GM21786 (cell line): ENCODE data around the gene TBC1D14.
A peak's percentile ranks its signal among the peaks of the same experiment; 100 is the strongest.

Experiments
- ATAC-seq: cut with Tn5 transposase; IDR thresholded peaks from one replicate; pipeline ENCODE4 v1.9.1; 2021; ENCODE audit not compliant: unreplicated experiment

Gene TBC1D14

DNA sequence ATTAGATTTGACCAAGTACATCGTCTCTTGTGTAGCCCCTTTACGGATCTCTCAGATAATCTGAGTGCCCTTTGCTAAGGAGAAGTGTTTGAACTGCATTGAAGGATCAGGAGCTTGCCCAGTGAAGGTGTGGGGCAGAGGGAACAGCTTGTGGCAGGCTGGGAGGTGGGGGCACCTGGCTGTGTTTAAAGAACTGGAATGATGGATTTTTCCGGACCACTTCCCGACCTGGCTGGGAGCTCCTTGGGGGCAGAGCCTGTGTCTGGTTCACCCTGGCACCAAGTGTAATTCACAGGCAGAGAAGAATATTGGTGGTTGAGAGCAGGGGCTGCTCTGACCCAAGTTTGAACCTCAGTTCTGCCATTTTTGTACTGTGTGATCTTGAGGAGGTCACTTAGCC is 18.5 kb downstream of the TBC1D14 start:
- no peak for ATAC-seq

DNA sequence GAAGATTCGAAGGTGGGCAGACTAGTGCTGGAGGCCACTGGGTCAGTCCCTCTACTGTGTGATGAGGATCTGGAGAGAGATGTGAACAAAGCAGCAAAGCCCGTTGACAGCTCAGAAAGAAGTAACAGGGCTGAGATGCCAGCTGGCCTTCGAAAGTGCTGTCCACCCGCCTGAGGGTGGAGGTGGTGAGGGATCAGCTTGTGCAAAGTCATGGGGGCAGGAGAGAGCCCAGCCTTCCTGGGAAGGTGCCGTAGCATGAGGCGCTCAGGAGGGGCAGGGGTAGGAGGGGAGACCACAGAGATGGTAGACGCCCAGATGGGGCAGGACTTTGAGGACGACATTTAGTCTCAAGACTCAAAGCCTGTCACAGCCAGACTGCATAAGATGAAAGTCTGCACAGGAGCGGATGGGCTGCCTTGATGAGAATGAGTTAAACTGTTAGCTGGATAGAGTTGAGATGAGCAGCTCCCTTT is 19.7 kb downstream of the TBC1D14 start:
- ATAC-seq, result no peak

DNA sequence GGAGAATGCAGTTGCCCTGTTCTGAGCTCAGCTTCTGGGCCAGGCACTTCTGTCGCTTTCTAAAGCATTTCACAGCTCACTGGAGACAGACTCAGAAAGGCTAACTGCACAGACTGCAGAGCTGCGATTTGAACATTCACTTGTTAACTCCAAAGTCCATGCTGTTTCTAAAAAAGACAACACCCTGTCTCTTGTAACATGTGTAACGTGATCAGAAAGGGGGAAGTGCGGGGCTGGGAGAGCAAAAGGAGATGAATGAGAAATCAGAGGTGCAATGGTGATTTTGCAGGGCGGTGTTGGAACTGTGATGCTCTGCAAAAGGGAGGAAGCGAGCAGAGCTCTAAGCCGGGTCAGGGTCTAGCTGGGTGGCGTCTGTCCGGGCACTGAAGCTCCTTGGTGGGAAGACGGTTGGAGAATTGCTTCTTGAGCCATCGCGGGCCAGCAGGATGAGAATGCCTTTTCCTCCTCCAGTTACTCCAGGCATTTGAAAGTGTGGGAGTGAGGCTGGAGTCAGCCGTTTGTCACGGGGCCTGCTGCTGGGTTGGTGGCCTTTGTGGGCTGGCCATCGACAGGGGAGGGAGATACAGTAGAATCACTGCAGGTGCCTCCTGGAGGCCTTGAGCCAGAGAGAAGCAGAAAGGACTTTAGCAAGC is 20.3 kb downstream of the TBC1D14 start:
- ATAC-seq, result no peak

DNA sequence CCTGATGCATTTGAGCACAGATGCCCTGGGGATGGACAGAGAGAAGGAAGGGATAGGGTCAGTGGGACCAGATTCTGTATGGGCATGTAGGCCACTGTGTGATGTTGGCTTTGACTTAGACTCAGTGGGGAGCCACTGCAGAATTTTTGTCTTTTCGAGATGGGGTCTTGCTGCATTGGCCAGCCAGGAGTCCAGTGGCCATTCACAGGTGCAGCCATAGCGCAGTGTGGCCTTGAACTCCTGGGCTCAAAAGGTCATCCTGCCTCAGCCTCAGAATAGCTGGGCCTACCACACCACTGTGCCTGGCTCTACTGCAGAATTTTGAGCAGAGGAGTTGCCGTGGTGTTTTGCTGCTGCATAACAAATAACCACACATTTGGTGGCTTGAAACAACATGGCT is 22.8 kb downstream of the TBC1D14 start:
- ATAC-seq, result no peak

DNA sequence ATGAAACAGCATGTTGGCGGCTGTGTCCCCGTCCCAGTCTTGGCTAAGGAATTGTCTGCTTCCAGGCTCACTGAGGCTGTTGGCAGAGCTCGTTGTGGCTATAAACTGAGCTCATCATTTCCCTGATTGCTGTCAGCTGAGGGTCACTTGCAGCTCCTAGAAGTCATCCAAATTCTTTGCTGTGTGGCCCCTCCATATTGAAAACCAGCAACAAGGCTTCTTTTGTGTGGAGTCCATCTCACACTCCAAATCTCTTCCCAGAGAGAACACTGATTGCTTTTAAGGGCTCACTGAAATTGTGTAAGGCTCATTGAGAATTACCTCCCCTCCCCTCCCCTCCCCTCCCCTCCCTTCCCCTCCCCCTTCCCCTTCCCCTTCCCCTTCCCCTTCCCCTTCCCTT is 23.3 kb downstream of the TBC1D14 start:
- no peak for ATAC-seq

DNA sequence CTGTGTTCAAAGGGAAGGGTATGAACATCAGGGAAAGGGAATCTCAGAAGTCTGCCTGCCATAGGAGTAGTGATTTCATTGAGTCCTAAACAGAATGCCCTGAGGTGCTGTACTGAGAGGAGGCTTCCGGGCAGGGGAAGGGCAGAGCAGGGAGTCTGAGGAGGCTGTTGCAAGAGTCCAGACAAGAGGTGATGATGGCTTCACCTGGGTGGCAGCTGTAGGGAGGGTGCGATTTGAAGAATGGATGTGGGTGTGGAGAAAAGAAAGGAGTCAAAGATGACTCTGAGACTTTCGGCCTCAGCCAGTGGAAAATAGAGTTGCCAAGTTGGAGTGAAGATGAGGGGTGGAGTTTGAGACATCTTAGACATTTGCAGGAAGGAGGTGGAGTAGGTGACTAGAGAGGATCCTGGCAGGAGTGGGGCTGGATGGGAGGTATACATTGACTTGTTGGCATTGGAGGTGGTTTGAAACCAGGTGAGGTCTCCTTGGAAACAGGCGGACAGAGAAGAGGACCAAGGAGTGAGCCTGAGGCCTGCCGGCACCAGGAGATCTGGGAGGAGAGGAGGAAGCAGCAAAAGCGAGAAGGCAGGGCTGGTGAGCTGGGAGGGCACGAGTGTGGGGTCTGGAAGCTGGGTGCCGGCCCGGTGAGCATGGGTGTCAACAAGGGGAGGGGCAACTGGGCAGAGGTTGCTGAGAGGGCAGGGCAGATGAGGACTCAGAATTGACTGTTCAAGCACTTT is 24.2 kb downstream of the TBC1D14 start:
- no peak for ATAC-seq

DNA sequence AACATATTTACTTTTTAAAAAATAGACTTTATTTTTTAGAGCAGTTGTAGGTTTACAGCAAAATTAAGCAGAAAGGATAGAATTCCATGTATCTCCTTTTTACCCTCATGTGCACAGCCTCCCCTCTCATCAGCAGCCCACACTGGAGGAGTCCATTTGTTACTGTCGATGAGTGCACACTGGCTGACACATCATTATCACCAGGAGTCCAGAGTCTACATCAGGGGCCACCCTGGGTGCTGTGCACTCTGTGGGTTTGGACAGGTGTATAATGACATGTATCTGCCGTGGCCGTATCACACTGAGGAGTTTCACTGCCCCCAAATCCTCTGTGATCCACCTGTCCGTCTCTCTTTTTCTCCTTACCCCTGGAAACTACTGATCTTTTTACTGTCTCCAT is 26.3 kb downstream of the TBC1D14 start:
- no peak for ATAC-seq

DNA sequence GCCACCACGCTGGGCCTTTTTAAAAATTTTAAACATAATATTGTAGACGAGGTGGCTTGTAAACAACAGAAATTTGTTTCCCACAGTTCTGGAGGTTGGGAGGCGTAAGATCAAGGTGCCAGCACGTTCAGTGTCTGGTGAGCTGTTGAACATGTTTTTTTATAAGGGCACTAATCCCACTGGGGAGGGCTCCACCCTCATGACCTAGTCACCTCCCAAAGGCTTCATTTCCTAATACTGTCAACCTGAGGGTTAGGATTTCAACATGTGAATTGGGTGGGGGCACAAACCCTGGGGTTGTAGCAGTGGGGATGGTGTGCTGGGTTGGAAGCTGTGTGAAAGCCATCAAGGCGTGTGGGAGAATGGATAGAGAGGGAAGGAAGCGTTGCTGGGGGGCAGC is 27.6 kb downstream of the TBC1D14 start:
- no peak for ATAC-seq

DNA sequence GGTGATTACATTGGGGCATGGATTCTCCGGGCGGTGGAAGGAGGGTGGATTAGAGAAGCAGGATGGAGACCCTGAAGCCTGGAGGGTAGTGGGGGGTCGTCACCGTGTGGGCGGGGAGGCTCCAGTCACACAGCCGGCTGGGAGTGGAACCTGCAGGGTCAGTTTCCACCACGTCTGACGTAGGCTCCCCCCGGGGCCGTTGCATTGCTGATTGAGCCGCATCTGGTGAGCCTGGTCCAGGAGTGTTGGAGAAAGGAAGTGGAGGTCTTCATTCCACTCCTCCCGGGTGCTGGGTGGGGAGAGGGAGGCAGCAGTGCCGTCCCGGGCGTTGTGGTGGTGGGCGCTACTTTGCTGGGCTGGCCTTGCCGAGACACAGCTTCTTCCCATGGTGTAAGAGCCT is 28.1 kb downstream of the TBC1D14 start:
- ATAC-seq, result no peak

DNA sequence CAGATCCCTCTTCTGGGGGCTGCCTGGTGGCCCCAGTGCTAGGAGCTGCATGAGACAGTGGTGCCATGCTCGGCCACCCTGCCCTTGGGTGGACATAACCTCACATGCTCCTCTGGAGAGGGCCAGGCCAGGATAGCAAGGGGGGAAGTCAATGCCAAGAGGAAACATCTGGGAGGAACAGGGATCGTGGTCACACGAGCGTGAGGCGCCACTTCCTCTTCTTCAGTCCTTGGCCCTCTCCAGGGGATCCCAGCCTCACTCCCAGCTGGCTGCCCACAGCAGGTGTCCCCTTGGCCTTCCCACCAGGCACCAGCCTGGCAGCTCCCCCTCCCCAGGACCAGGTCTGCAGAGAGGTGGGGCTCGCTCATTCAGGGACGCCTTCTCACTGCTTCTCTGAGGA is 28.6 kb downstream of the TBC1D14 start:
- ATAC-seq, result no peak

DNA sequence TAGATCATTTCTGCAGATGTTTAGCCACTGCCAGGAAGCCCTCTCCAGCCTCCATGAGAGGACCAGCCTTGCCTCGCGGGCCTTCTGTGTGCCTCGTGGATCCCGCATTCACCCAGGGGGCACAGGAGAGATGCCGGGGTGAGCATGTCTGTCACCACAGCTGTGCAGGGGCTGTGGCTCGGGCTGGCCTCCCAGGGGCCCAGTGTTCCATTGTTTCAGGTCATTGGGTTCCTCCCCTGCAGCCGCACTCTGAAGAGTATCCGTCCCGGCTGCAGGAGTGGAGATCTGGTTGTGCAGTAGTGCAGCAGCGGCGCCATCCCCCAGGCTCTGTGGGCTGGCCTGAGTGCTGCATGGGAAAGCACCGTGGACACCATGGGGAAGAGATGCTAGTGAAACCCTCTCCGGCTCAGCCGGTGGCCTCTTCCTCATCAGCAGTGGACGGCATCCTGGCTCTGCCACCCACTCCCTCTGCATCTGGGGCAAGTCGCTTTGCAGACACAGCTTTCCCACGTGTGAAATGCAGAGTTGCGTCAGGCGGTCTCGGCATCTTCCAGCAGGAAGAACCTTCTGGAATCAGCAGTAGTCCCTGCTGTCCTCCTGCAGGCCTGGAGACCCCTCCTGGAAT is 29.1 kb downstream of the TBC1D14 start:
- no peak for ATAC-seq

DNA sequence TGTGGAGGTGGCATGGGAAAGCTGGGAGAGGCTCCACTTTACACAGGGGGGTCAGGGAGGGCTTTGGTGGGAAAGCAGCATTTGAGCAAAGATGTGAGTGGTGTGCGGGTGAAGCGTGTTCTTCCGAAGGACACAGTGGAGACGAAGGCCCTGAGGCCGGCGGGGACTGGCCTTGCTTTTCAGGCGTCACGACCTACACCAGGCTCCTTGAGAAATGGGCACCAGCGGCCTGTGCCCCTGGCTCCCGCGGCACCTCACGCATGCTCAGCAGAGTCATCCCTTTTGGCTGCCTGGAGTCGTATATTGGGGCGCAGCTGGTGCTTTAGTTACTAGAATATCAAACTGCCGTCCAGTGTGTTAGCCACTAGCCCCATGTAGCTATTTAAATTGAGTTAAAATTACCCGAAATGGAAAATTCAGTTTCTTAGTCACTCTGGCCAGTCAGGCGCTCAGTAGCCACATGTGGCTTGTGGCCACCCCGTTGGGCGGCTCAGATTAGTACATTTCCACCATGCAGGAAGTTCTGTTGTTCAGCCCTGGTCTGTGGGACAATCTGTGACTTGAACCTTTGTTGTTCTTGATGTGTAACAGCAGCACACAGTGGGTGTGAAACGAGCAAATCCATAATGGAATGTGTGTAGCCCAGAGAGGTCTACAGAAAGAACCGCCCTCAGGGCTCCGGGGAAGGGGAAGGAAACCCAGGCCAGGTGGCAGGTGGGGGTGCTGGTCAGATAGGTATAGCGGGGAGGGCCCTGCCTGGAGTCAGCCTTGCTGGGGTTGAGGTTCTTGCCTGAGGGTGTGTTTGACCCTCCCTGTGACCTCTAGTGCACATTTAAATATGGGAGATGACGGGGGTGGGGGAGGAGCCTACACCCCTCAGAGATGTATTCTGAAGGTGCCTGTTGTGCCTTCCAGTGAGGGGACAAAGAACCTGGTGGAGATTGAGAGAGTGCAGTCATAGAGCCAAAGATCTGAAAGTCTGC is 30.4 kb downstream of the TBC1D14 start:
- peak; percentile 46 for ATAC-seq

DNA sequence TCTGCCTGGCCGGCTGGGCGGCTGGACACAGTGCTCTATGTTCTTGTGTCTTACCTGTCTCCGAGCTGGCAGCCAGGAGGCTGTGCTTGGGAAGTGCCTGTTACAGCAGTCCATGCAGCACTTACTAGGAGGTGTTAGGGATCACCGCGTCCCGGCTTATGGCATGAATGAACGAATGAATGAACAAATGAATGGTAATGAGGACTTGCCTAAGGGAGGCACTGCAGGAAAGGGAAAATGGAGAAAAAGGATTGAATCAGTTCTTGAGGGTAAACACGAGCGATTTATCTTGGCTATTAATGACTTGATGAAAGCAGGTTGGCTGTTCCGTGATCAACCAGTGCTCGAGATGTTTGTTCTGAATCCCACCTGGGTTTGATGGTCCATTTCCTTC is 31.1 kb downstream of the TBC1D14 start:
- no peak for ATAC-seq

DNA sequence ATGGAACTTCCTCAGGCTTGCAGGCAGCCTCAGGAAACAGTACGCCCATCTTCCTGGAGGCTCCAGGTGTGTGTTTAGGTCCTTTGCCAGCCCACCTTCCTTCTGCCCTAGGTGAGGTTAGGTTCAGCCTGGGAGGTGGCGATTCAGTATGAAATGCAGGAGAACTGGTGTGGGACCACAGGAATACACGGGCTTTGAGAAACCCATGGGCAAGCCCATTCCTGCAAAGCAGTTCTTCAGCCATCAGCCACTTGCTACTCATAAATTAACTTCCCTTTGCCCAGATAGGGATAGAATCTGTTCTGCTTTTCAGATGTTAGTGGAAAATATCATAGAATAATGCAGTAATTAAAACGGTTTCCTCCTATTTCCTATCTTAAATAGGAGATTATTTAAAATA is 32.2 kb downstream of the TBC1D14 start:
- ATAC-seq, result no peak

DNA sequence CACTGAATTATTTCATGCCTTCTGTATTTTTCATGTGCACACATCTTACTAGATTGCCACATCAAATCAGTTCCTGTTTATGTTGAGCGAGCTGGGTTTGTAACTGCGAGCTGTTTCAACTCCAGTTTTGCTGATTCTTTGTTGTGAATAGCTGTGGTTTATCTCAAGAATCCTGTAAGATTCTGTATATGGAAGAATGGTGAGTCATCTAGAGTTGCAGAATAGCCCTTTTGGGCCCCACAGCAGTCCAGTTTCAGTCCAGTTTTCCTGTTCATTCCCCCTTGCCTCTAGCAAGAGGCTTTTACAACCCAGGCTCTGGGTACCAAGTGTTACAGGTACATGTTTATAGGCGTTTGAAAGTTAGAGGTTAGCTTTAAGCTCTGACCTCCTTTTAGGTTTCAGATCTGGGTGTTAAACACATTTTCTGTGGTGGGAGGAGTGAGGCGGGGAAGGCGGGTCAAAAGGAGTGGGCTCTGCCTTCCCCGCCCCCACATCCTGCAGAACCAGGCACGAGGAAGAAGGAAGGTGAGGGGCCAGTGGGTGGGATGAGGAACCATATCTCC is 32.7 kb downstream of the TBC1D14 start:
- peak; percentile 69 for ATAC-seq

DNA sequence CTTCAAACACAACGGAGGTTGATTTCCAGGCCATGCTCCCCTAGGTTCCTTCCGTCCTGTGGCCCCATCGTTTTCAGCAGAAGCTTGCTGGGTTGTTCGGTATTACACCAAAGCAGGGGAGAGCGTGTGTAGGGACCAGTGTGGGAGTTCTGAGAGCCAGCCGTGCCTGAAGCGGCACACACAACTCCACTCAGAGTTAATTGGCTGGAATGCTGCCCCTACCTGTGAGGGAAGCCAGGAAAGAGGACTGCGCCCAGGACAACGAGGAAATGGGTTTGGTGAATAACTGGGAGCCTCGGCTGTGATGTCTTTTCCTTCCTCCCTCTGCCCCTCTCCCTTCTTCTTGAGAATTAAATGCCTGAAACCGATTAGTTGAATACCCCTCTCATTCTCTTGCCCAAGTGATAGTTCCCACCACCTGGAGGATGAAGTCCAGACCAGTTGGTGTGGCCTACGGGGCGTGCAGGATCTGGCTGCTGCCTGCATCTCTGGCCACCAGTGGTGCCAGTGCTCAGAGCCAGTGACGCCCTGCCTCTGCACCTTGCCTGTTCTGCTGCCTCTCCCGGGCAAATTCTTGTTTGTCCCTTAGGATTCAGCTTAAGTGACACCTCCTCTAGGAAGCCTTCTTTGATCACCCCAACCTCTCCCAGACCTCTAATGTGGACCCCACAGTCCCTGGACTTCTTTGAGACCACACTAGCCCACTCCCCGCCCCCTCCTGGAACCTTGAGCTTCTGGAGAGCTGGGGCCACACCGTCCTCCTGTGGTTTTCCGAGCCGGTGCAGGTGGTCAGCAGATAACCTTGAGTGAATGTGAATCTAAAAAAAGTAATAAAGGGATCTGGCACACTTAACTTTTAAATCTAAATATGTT is 33.6 kb downstream of the TBC1D14 start:
- ATAC-seq, result no peak

DNA sequence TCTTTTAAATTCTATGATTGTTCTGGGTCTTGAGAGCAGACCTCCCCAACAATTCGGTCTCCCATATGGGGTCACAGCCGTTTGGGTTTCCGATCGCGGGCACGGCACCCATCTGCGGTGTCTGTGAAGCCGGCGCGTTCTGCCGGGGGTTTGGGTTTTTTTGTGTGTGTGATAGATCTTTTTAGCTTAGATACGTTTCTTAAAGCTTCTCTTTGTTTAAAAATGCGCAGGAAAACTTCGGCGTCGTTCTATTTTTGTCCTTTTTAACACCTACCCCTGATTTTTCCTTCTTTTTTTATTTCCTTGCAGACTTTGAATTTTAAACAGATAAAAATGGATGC is 34.2 kb downstream of the TBC1D14 start:
- no peak for ATAC-seq

DNA sequence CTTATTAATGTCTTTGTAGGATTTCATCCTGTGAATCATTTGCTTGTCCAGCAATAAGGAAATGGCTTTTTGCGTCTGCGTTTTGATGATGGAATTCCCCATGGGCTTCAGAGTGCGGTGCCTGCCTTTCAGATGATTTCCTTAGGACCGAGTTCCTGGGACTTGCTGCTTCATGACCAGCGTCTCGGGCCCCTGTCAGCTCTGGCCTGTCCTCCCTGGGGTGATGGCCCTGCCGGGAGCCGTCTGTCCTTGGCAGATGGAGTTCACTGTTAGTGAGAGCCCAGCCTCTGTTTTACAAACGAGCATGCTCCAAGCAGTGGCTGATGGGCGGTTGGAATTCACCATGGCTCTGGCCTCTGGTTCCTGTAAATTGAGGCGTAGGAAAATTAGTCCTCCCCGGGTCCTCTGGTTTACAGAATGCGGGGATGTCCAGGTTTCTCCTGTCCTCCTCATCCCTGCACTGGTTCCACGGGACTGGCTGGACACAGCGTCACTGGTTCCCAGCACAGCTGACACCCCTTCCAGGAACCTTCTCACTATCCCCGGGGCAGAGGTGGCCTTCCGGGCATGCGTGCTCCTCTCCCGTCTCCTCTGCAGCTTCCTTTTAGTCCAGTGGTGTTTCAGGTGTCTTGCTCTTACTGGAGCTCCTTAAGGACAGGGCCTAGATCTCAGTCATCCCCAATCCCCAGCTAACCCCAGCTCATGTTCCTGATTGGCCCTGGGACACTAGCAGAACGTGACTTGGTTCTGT is 34.9 kb downstream of the TBC1D14 start:
- ATAC-seq, result no peak

DNA sequence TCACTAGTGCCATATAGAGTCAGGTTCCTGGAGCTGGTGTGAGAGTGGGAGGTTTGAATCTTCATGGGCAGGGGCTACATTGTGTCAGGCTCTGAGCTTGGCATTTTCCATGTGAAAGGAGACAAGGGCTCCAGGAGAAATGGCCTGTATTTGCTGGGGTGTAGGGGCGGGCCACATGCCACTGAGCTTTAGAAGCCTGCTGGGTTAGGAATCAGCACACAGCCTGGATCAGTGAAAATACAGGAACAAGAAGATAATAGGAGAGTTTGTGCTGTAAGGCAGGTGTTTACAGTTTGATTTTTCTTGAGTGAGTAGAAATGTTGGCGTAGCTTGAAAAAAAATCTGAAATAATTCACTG is 35.4 kb downstream of the TBC1D14 start:
- no peak for ATAC-seq
